HG02610 (cell line): ENCODE data around the gene CMA1.
"Not testable (repeated sequence)": the region's sequence is repeated elsewhere in the genome, so short reads cannot be mapped to it uniquely, and the experiment has no call there.

Experiments
- ATAC-seq: cut with Tn5 transposase; IDR thresholded peaks from one replicate; pipeline ENCODE4 v1.9.1; 2021; ENCODE audit warnings: mild to moderate bottlenecking, moderate library complexity; ENCODE audit not compliant: unreplicated experiment

Gene CMA1

GRCh38 chr14:24508155-24508840 lies at the start of gene CMA1:
Gene CMA1, minus strand, starts transcription at chr14:24508265. Its CDS starts 30 bp downstream, at chr14:24508235.
- peak; percentile 78 for ATAC-seq

GRCh38 chr14:24556756-24557155 lies 48.7 kb upstream of the CMA1 start:
- ATAC-seq: no peak

- not testable (repeated sequence) for ATAC-seq
Observed at GRCh38 chr14:24549064-24549463, 41.0 kb upstream of the CMA1 start.

GRCh38 chr14:24542346-24542936 lies 34.4 kb upstream of the CMA1 start:
- no peak for ATAC-seq

DNA sequence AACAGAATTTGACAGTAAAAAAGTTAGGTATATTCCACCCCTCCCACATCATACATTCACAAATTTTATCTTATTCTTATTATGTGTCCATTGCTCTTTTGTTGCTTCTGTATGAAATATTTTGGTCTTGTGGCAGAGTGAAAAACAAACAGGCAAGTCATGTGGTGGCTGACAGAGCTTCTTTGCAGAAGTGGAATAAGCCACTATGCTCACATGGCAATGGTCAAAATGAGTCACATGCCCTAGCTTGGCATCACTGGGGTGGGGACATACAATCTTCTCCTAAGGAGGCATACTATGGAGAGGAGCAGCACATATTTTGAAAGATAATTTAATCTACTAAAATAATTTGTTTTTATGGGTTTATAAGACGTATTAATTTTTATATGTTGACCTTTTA lies 27.7 kb upstream of the CMA1 start:
- ATAC-seq: peak; percentile 91

GRCh38 chr14:24534286-24534685 lies 26.2 kb upstream of the CMA1 start:
- ATAC-seq: no peak

- not testable (repeated sequence) for ATAC-seq
Observed at GRCh38 chr14:24525877-24526620, 18.0 kb upstream of the CMA1 start.

DNA sequence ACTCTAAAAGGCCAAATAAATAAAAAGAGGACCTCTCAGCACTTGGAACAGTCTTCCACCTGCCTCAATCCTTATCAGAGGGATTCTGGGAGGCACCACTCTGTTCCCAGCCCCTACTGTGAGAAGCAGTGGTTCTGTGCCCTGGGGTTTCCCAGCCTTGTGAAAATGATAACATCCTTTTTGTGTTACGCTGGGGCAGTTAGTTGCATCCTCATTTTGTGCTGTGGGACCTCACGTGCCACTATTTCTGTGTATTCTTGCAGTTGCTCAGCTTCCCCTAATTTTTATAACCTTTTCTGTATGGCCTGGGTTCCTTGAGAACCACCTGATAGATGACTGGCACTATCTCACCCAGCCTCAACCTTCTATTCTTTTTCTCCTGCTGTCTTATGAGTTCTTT lies 10.8 kb upstream of the CMA1 start:
- ATAC-seq: no peak

DNA sequence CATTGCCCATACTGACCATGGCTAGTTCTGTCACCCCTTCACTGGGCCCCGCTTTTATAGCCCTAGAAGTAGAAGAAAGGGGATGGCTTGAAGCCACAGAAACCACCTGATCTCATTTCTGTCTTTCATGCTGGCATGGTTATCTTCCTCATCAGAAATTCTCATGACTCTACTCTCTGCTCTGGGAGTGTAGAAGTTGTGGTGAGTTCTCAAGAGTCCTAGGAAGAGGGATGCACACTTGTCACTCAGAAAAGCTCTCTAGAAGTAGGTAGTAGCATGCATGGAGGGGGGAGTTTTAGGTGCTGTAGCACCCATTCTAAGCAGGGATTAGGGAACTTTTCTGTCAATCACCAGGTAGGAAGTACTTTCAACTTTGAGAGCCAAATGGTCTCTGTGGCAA lies 6.1 kb upstream of the CMA1 start:
- no peak for ATAC-seq

GRCh38 chr14:24513009-24513408 lies 4.9 kb upstream of the CMA1 start:
- no peak for ATAC-seq

DNA sequence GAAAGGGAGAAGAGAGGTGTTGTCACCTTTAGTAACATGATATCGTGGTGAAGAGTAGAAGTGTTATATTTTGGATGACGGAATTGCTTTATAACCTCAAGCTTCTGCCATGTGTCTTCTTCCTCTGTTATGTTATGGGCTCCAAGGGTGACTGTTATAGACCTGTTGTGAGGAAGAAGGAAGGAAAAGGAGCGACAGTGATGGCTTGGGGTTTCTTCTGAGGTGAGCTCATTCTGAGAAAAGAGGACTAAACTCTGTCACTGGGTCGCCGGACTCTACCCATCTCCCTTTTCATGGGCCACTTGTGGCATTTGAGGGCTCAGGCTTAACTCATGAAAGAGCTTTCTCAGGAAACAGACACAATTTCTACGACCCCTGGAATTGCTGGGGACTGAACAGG lies 1.6 kb downstream of the CMA1 start:
- ATAC-seq: no peak

DNA sequence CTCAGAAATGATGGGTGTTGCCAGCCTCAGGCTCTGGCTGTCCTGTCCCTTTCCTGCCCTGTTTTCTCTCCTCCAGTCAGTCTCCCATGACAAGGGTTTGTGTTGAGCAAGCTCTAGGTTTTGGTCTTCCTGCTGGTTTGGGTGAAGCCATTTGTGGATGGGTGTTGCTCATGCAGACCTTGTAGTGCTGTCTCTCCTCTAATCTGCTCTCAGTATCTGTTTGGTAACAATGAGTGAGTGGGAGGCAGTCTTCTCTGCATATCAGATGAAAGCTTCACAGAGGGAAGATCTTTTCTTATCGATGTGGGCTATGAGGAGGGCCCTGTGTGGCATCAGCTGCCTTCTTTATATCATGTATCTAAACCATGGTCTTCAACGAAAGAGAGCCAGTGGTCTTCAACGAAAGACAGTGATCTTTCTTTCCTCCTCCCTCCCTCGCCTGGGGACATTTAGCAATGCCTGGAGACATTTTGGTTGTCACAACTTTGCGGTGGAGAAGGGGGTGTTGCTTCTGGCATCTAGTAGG lies 3.6 kb downstream of the CMA1 start:
- no peak for ATAC-seq

DNA sequence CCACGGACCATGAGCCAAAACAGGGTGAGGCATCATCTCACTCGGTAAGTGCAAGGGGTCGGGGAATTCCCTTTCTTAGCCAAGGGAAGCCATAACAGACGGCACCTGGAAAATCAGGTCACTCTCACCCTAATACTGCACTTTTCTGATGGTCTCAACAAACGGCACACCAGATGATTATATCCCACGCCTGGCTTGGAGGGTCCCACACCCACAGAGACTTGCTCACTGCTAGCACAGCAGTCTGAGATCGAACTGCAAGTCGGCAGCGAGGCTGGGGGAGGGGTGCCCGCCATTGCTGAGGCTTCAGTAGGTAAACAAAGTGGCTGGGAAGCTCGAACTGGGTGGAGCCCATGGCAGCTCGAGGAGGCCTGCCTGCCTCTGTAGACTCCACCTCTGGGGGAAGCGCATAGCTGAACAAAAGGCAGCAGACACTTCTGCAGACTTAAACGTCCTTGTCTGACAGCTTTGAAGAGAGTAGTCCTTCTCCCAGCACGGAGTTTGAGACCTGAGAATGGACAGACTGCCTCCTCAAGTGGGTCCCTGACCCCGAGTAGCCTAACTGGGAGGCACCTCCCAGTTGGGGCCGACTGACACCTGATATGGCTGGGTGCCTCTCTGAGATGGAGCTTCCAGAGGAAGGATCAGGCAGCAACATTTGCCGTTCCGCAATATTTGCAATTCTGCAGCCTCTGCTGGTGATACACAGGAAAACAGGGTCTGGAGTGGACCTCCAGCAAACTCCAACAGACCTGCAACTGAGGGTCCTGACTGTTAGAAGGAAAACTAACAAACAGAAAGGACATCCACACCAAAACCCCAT lies 16.3 kb downstream of the CMA1 start:
- ATAC-seq: not testable (repeated sequence)

DNA sequence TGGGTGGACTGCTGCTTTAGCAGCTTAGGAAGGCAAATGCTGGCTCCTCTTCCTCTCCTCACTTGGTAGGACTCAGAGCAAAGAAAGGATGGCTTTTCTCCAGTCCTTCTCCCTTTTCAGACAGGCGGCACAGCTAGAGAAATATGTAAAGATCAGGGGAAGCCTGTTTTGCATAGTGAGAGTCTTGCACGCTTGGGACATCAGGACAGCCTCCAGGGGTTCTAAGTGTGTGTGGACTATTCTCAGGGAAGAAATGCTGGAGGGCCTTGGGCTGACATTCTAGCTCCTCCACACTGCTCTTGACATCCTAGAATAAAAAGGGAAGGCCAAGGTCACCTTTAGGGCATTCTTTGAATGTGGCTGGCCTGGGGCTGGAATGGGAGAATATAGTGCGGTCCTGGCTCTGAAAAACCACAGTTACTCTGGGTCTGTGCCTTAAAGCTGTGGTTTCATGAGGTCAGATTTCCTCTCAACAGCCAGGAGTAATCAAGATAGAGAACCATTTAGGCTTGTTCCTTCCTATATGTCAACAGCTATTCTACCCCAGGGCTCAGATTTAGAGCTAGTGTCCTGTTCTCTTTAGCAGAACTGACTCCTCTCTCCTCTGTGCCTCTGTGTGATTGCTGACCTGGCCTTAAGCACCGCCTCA lies 24.3 kb downstream of the CMA1 start:
- ATAC-seq: peak; percentile 58

- peak; percentile 17 for ATAC-seq
Observed at GRCh38 chr14:24482699-24483303, 25.3 kb downstream of the CMA1 start.

- ATAC-seq: no peak
Observed at GRCh38 chr14:24481622-24482324, 26.3 kb downstream of the CMA1 start.

DNA sequence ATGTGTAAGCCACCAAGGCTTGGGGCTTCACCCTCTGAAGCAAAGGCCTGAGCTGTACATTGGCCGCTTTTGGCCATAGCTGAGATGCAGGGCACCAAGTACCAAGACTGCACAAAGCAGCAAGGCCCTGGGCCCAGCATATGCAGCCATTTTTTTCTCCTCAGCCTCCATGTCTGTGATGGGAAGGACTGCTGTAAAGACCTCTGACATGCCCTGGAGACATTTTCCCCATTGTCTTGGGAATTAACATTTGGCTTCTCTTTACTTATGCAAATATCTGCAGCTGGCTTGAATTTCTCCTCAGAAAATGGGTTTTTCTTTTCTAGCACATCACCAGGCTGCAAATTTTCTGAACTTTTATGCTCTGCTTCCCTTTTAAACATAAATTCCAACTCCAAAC lies 28.1 kb downstream of the CMA1 start:
- ATAC-seq: not testable (repeated sequence)

- ATAC-seq: no peak
Observed at GRCh38 chr14:24475261-24475660, 32.8 kb downstream of the CMA1 start.

DNA sequence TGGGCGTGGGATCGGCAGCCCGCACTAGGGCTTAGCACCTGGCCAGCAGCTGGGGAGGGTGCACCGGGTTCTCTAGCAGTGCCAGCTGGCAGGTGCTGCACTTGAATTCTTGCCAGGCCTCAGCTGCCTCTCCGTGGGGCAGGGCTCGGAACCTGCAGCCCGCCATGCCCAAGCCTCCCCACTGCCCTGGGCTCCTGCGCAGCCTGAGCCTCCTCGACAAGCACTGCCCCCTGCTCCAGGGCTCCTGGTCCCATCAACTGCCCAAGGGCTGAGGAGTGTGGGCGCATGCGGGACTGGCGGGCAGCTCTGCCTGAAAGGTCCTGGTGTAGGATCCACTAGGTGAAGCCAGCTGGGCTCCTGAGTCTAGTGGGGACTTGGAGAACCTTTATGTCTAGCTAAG lies 34.9 kb downstream of the CMA1 start:
- ATAC-seq: no peak
